H1 (cell line): Measurements from ENCODE around the gene ADAMTS3. TPM values are rescaled to one million over a fixed set of nuclear protein-coding genes. Genes with fewer than 3 reads are reported as not detected.
A peak's percentile ranks its signal among the peaks of the same experiment; 100 is the strongest.

Source experiments
- CTCF ChIA-PET: fragments of 300-600 bp; sonication (Branson Sonifier 250); formaldehyde crosslinking; loops from one replicate; lab custom pipeline; 2021; ENCODE audit not compliant: partially characterized antibody; lab: Charles Lee
- POLR2A ChIA-PET: fragments of 300-600 bp; sonication (Branson Sonifier 250); formaldehyde crosslinking; loops from one replicate; lab custom pipeline; 2021; ENCODE audit warnings: inconsistent platforms; ENCODE audit not compliant: partially characterized antibody; lab: Charles Lee
- DNase-seq, 2 experiments: peaks; one replicate each; pipeline versions ENCODE4 v3.0.0 to v3.0.0-alpha.2; 2010 to 2022; ENCODE audit warnings: low spot score in 2 of 2, low read depth in 1 of 2, mixed read lengths in 1 of 2
- FAIRE-seq: peaks from 2 replicates; lab custom pipeline; 2011; peaks lifted over from hg19 to GRCh38; lab: Jason Lieb, UNC
- H2AFZ ChIP-seq: 2 replicates; pipeline ENCODE4 v1.8.1; 2012; ENCODE audit warnings: low read length, inconsistent platforms
- H2AK5ac ChIP-seq: 2 replicates; pipeline ENCODE4 v1.6.1; 2013; ENCODE audit warnings: low read depth, low read length
- H2BK120ac ChIP-seq: replicated peaks from 2 replicates; pipeline ENCODE3; 2013; ENCODE audit warnings: low read depth, low read length, inconsistent platforms
- H2BK12ac ChIP-seq: 2 replicates; pipeline ENCODE4 v1.6.1; 2013; ENCODE audit warnings: low read depth, low read length
- H2BK15ac ChIP-seq: 2 replicates; pipeline ENCODE4 v1.6.1; 2013; ENCODE audit warnings: low read length
- H2BK20ac ChIP-seq: 2 replicates; pipeline ENCODE4 v1.6.1; 2013; ENCODE audit warnings: low read length
- H2BK5ac ChIP-seq: 2 replicates; pipeline ENCODE4 v1.6.1; 2013; ENCODE audit warnings: low read depth, low read length
- H3K14ac ChIP-seq: 2 replicates; pipeline ENCODE4 v1.6.1; 2013; ENCODE audit warnings: inconsistent platforms; ENCODE audit not compliant: insufficient read length
- H3K18ac ChIP-seq: 2 replicates; pipeline ENCODE4 v1.6.1; 2013; ENCODE audit warnings: low read length; ENCODE audit errors: extremely low read depth
- H3K23ac ChIP-seq: 2 replicates; pipeline ENCODE4 v1.6.1; 2013; ENCODE audit warnings: inconsistent platforms; ENCODE audit not compliant: insufficient read length
- H3K23me2 ChIP-seq: 2 replicates; pipeline ENCODE4 v1.6.1; 2013; ENCODE audit warnings: low read depth, low read length
- H3K27ac ChIP-seq: 2 replicates; pipeline ENCODE4 v1.6.1; 2011; ENCODE audit warnings: low read depth, low read length, inconsistent platforms
- H3K27me3 ChIP-seq, 4 experiments: replicated peaks in 1 of 4; 1 replicate in 1 of 4; 2 replicates in 3 of 4; pipeline versions ENCODE4 v1.6.1 to v1.8.1; 2011 to 2013; ENCODE audit warnings: low read length in 3 of 4, mild to moderate bottlenecking in 3 of 4, inconsistent platforms in 2 of 4, mixed read lengths in 2 of 4, moderate library complexity in 1 of 4; ENCODE audit not compliant: control insufficient read depth in 3 of 4, insufficient read depth in 3 of 4; ENCODE audit errors: extremely low read depth in 1 of 4
- H3K36me3 ChIP-seq, 4 experiments: 2 replicates each; pipeline versions ENCODE4 v1.6.1 to v1.8.1; 2011 to 2013; ENCODE audit warnings: mild to moderate bottlenecking in 4 of 4, low read length in 3 of 4, moderate library complexity in 2 of 4, control low read depth in 1 of 4, inconsistent platforms in 1 of 4; ENCODE audit not compliant: insufficient read depth in 4 of 4, control insufficient read depth in 2 of 4
- H3K4ac ChIP-seq: replicated peaks from 2 replicates; pipeline ENCODE3; 2013; ENCODE audit warnings: low read length, low read depth, mixed read lengths, inconsistent platforms; ENCODE audit not compliant: insufficient read length
- H3K4me1 ChIP-seq, 4 experiments: replicated peaks in 1 of 4; 1 replicate in 1 of 4; 2 replicates in 3 of 4; pipeline versions ENCODE4 v1.6.1 to v1.8.1; 2011 to 2013; ENCODE audit warnings: low read length in 3 of 4, inconsistent platforms in 2 of 4, mixed read lengths in 1 of 4; ENCODE audit not compliant: insufficient read depth in 4 of 4, control insufficient read depth in 3 of 4
- H3K4me2 ChIP-seq, 2 experiments: 2 replicates each; pipeline versions ENCODE4 v1.6.1 to v1.8.1; 2011 to 2013; ENCODE audit warnings: low read depth in 2 of 2, low read length in 2 of 2, control low read depth in 1 of 2, inconsistent platforms in 1 of 2, mild to moderate bottlenecking in 1 of 2; ENCODE audit not compliant: insufficient read depth in 1 of 2
- H3K4me3 ChIP-seq, 4 experiments: fragments of 200-600, 300-600 bp in 1 of 4; sonication (generic), shearing (Covaris generic), sonication (Bioruptor Twin) in 1 of 4; 2 replicates each; pipeline versions ENCODE4 v1.5.1 to v1.8.1; 2011 to 2016; ENCODE audit warnings: low read length in 4 of 4, low read depth in 3 of 4, control low read depth in 2 of 4, inconsistent platforms in 2 of 4, mild to moderate bottlenecking in 2 of 4, mixed read lengths in 1 of 4, moderate library complexity in 1 of 4; ENCODE audit not compliant: insufficient read depth in 2 of 4; ENCODE audit errors: extremely low read depth in 1 of 4
- H3K56ac ChIP-seq: replicated peaks from 2 replicates; pipeline ENCODE3; 2013; ENCODE audit warnings: low read depth, mild to moderate bottlenecking, mixed read lengths, low read length, inconsistent platforms; ENCODE audit not compliant: insufficient read length
- H3K79me1 ChIP-seq: 2 replicates; pipeline ENCODE4 v1.6.1; 2013; ENCODE audit warnings: low read depth, low read length, control low read depth
- H3K79me2 ChIP-seq, 2 experiments: 2 replicates each; pipeline versions ENCODE4 v1.6.1 to v1.8.1; 2012 to 2013; ENCODE audit warnings: low read length in 2 of 2, mild to moderate bottlenecking in 2 of 2, inconsistent platforms in 1 of 2; ENCODE audit not compliant: insufficient read depth in 2 of 2, control insufficient read depth in 1 of 2
- H3K9ac ChIP-seq, 4 experiments: replicated peaks in 1 of 4; 1 replicate in 1 of 4; 2 replicates in 3 of 4; pipeline versions ENCODE4 v1.6.1 to v1.8.1; 2011 to 2013; ENCODE audit warnings: low read depth in 3 of 4, low read length in 3 of 4, control low read depth in 2 of 4, mild to moderate bottlenecking in 2 of 4, moderate library complexity in 2 of 4, inconsistent platforms in 1 of 4; ENCODE audit errors: extremely low read depth in 1 of 4
- H3K9me3 ChIP-seq, 2 experiments: 2 replicates each; pipeline versions ENCODE4 v1.6.1 to v1.8.1; 2012 to 2013; ENCODE audit warnings: mild to moderate bottlenecking in 2 of 2, moderate library complexity in 2 of 2, control low read depth in 1 of 2, inconsistent platforms in 1 of 2, low read depth in 1 of 2, low read length in 1 of 2, mixed read lengths in 1 of 2; ENCODE audit not compliant: insufficient read depth in 2 of 2
- H4K20me1 ChIP-seq, 2 experiments: replicated peaks in 1 of 2; 2 replicates each; pipeline versions ENCODE3 to v1.8.1; 2011 to 2013; ENCODE audit warnings: inconsistent platforms in 2 of 2, low read length in 2 of 2, mild to moderate bottlenecking in 1 of 2; ENCODE audit not compliant: insufficient read depth in 2 of 2, control insufficient read depth in 1 of 2
- H4K5ac ChIP-seq: 2 replicates; pipeline ENCODE4 v1.6.1; 2013; ENCODE audit warnings: low read length, low read depth, mixed read lengths, inconsistent platforms; ENCODE audit not compliant: insufficient read length
- H4K8ac ChIP-seq: 2 replicates; pipeline ENCODE4 v1.8.0; 2013; ENCODE audit warnings: mild to moderate bottlenecking, moderate library complexity, low read length, inconsistent platforms; ENCODE audit not compliant: insufficient read depth; ENCODE audit errors: extremely low read depth
- H4K91ac ChIP-seq: replicated peaks from 2 replicates; pipeline ENCODE3; 2013; ENCODE audit warnings: low read length, mixed read lengths, inconsistent platforms; ENCODE audit not compliant: insufficient read length
- MAFK ChIP-seq: IDR thresholded peaks from 2 replicates; pipeline ENCODE4 v1.6.1; 2012; ENCODE audit warnings: low read depth, mild to moderate bottlenecking, improper control_type of control experiment, low read length
- NRF1 ChIP-seq: IDR thresholded peaks from 2 replicates; pipeline ENCODE4 v1.6.1; 2011; ENCODE audit warnings: mild to moderate bottlenecking, low read depth, low read length, improper control_type of control experiment
- SIN3A ChIP-seq, 2 experiments: IDR thresholded peaks in 1 of 2; conservative IDR thresholded peaks in 1 of 2; 2 replicates each; pipeline ENCODE4 v1.6.1; 2011 to 2012; ENCODE audit warnings: low read length in 2 of 2, improper control_type of control experiment in 1 of 2, low read depth in 1 of 2, mild to moderate bottlenecking in 1 of 2
- WGBS, 2 experiments: shearing (Covaris generic) in 1 of 2; methylation state at CpG; one replicate each; pipeline versions ENCODE4 v1.1.6 to v1.1.7; 2013 to 2015; ENCODE audit warnings: low lambda C conversion rate in 2 of 2, mixed read lengths in 2 of 2, inconsistent platforms in 1 of 2, low coverage in 1 of 2, missing lambda C conversion rate in 1 of 2; ENCODE audit not compliant: insufficient replicate concordance in 2 of 2, insufficient coverage in 1 of 2, insufficient read length in 1 of 2; ENCODE audit errors: extremely low coverage in 1 of 2, missing lambda C conversion rate in 1 of 2; 5-methylcytosine and 5-hydroxymethylcytosine counted together
- polyA plus RNA-seq, 7 experiments: library from polyadenylated mRNA; depleted of rRNA in 3 of 7; stranded (reverse) in 5 of 7; unstranded in 2 of 7; fragments of >200 nt in 5 of 7; fragments of 200-250 nt in 2 of 7; gene quantifications; 1 replicate in 5 of 7; 2 replicates in 1 of 7; 4 replicates in 1 of 7; pipeline versions ENCODE4 v1.2.1 to v1.2.3, GENCODE V29; 2011 to 2013; ENCODE audit warnings: missing spikeins in 2 of 7, mixed read lengths in 2 of 7
- total RNA-seq: library from RNA; stranded (reverse); fragmentation: NEBNext Ultra II Directional; extraction: Animal tissue kit (Norgen Biotek cat#: 25700); gene quantifications from 2 replicates; pipeline ENCODE4 v1.2.1, GENCODE V29; 2021
- TF ChIP-seq, protein P1 (sequence below): IDR thresholded peaks from 2 replicates; pipeline ENCODE4 v1.6.1; 2011; ENCODE audit warnings: low read depth, mild to moderate bottlenecking, low read length; ENCODE audit not compliant: insufficient read depth
- TF ChIP-seq, protein P2 (sequence below): IDR thresholded peaks from 2 replicates; pipeline ENCODE4 v1.6.1; 2012; ENCODE audit warnings: inconsistent platforms

ADAMTS3 gene
- total and polyA plus RNA-seq, 2 of the 8 experiments (the other 6 are each of a cell fraction or from before 2014, with no cell fraction given): 1.3 to 3.4 TPM

DNA sequence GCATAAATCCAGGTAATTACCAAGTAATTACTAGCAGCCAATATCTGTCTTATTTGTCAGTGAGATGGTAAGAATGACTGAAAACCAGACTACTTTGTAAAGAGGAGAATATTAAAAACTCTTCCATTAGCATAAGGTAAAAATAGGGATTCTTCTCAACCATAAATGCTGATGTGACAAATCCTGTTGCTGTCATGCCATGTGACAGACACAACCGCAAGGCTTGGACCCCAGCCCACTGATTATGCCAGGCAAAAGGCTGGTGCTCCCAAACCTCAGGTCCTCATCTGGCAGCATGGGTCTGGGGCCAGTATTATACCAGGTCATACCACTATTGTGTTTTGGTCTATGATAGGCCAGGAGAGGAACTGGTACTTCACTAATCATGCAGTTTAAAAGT is 181.1 kb downstream of the ADAMTS3 start:
- no peak overlapping the region for H3K4me3 ChIP-seq
- POLR2A ChIA-PET: no interaction called here
- H4K20me1 ChIP-seq: no peaks in the 10 kb centered on the region
- no peak overlapping the region for H3K4ac ChIP-seq
- no peak overlapping the region for H3K27ac ChIP-seq
- H3K79me1 ChIP-seq: no peaks in the 10 kb centered on the region
- H3K9me3 ChIP-seq: no peaks in the 10 kb centered on the region
- H3K9ac ChIP-seq: no peak overlapping the region
- no peaks in the 10 kb centered on the region for H3K4me1 ChIP-seq
- no peak overlapping the region for H2BK20ac ChIP-seq
- no peak overlapping the region for H2AFZ ChIP-seq
- H3K18ac ChIP-seq: no peak overlapping the region
- no peak overlapping the region for H2BK120ac ChIP-seq
- no peak overlapping the region for H3K14ac ChIP-seq
- no peak overlapping the region for H3K56ac ChIP-seq
- no peak for DNase-seq
- no peak overlapping the region for H4K5ac ChIP-seq
- H3K79me2 ChIP-seq: no peaks in the 10 kb centered on the region
- peak; percentile 57; the same call in 1 of the 2 replicates for TF ChIP-seq MAFK
- TF ChIP-seq, protein P1, sequence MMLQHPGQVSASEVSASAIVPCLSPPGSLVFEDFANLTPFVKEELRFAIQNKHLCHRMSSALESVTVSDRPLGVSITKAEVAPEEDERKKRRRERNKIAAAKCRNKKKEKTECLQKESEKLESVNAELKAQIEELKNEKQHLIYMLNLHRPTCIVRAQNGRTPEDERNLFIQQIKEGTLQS: no peak
- TF ChIP-seq SIN3A (conservative IDR thresholded peaks at IDR 0.05 in 1 of 2, IDR thresholded peaks at IDR 0.05 in 1 of 2; ENCODE audit: low read depth in 1 of 2, low read length in 2 of 2): no peak
- TF ChIP-seq, protein P2, sequence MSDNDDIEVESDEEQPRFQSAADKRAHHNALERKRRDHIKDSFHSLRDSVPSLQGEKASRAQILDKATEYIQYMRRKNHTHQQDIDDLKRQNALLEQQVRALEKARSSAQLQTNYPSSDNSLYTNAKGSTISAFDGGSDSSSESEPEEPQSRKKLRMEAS: no peak
- TF ChIP-seq NRF1: no peak
- TF ChIP-seq, all 59 proteins: peak for 1
- WGBS, 2 experiments: 87% methylated on average over 1 of the region's 1 CpG; no CpG with 5 or more reads in 1 of the 2 experiments
- H2BK12ac ChIP-seq: no peak overlapping the region
- no peaks in the 10 kb centered on the region for H3K27me3 ChIP-seq
- no peak overlapping the region for H4K91ac ChIP-seq
- H3K23me2 ChIP-seq: no peaks in the 10 kb centered on the region
- no peak overlapping the region for H3K4me2 ChIP-seq
- H4K8ac ChIP-seq: no peak overlapping the region
- H3K36me3 ChIP-seq: no peaks in the 10 kb centered on the region
- no peak overlapping the region for H2BK15ac ChIP-seq
- H2BK5ac ChIP-seq: no peak overlapping the region
- no peak for FAIRE-seq
- CTCF ChIA-PET: interaction anchor here (0.7 to 1.0 kb wide), 2 partner anchors 47 to 61 kb away, joined by 3 read pairs; no protein-coding TSS in a partner anchor
- H2AK5ac ChIP-seq: no peak overlapping the region
- H3K23ac ChIP-seq: no peak overlapping the region
